CD4-positive, alpha-beta T cell (primary cell): ENCODE measurements around the gene CEP43. TPM values are rescaled to one million over a fixed set of nuclear protein-coding genes. Genes with fewer than 3 reads are reported as not detected.
A peak's percentile ranks its signal among the peaks of the same experiment; 100 is the strongest.

Experiments
- ATAC-seq: fragments of 200-7000 bp; cut with Tn5 transposase; one replicate; pipeline ENCODE4 v1.10.0; 2022; ENCODE audit warnings: mild to moderate bottlenecking; ENCODE audit not compliant: poor library complexity
- CTCF ChIA-PET: fragments of 350-600 bp; sonication (Branson Sonifier 250); formaldehyde crosslinking; loops from one replicate; lab custom pipeline; 2021; ENCODE audit warnings: antibody characterized with exemption, inconsistent platforms; lab: Charles Lee
- POLR2A ChIA-PET: fragments of 350-600 bp; sonication (Branson Sonifier 250); formaldehyde crosslinking; loops from one replicate; lab custom pipeline; 2021; ENCODE audit warnings: antibody characterized with exemption, inconsistent platforms; lab: Charles Lee
- DNase-seq, 14 experiments: peaks; one replicate each; pipeline ENCODE4 v3.0.0-alpha.2; 2013 to 2020; ENCODE audit warnings: mixed read lengths in 2 of 14
- H3K27ac ChIP-seq, 2 donors: one replicate each; pipeline versions ENCODE4 v1.5.1 to v1.7.0; 2013; ENCODE audit warnings: low read length in 2 of 2, low read depth in 1 of 2, mild to moderate bottlenecking in 1 of 2
- H3K27me3 ChIP-seq, 2 experiments: 1 replicate in 1 of 2; 2 replicates in 1 of 2; pipeline versions ENCODE4 v1.6.1 to v1.7.0; 2013; ENCODE audit warnings: low read length in 2 of 2, control low read depth in 1 of 2, mild to moderate bottlenecking in 1 of 2, moderate library complexity in 1 of 2; ENCODE audit not compliant: insufficient read depth in 2 of 2, control insufficient read depth in 1 of 2
- H3K36me3 ChIP-seq: one replicate; pipeline ENCODE4 v1.6.1; 2013; ENCODE audit warnings: low read length, control low read depth; ENCODE audit not compliant: insufficient read depth
- H3K4me1 ChIP-seq: one replicate; pipeline ENCODE4 v1.6.1; 2013; ENCODE audit warnings: low read length, control low read depth; ENCODE audit not compliant: insufficient read depth
- H3K4me3 ChIP-seq: one replicate; pipeline ENCODE4 v1.5.1; 2013; ENCODE audit warnings: mild to moderate bottlenecking, low read length, moderate library complexity
- H3K9me3 ChIP-seq, 2 experiments: 1 replicate in 1 of 2; 2 replicates in 1 of 2; pipeline versions ENCODE4 v1.6.1 to v1.7.0; 2013; ENCODE audit warnings: low read length in 2 of 2, mild to moderate bottlenecking in 2 of 2, control low read depth in 1 of 2, moderate library complexity in 1 of 2; ENCODE audit not compliant: control insufficient read depth in 1 of 2, insufficient read depth in 1 of 2
- H3K27ac Mint-ChIP-seq: one replicate; pipeline ENCODE4 v1.8.0; 2020; ENCODE audit warnings: mixed read lengths
- H3K27me3 Mint-ChIP-seq: one replicate; pipeline ENCODE4 v1.8.0; 2021; ENCODE audit warnings: mixed read lengths
- H3K36me3 Mint-ChIP-seq: one replicate; pipeline ENCODE4 v1.8.0; 2021; ENCODE audit warnings: low read depth, mixed read lengths
- H3K4me1 Mint-ChIP-seq: one replicate; pipeline ENCODE4 v1.8.0; 2021; ENCODE audit warnings: low read depth, mixed read lengths
- H3K4me3 Mint-ChIP-seq: one replicate; pipeline ENCODE4 v1.8.0; 2020; ENCODE audit warnings: mild to moderate bottlenecking, mixed read lengths
- H3K9me3 Mint-ChIP-seq: one replicate; pipeline ENCODE4 v1.8.0; 2020; ENCODE audit warnings: mixed read lengths
- intact Hi-C, 2 experiments: fragments of 100-400 bp; cut with DNase I in 1 of 2; cut with micrococcal nuclease in 1 of 2; formaldehyde crosslinking; loops; one replicate each; pipeline versions ENCODE4 v1.15.1 to v1.9.0; 2023 to 2025; cut with DNase I, micrococcal nuclease
- total RNA-seq, 174 experiments: library from RNA in 2 of 174; stranded (reverse) in 2 of 174; gene quantifications; one replicate each; pipeline ENCODE4 v1.2.3 and lab custom pipeline; 2021 to 2026
- TF ChIP-seq, protein P1 (sequence below): fragments of 200-600 bp; IDR thresholded peaks from one replicate; pipeline ENCODE4 v1.8.0; 2022; ENCODE audit warnings: antibody characterized with exemption, mild to moderate bottlenecking

Gene CEP43
- total RNA-seq, 2 experiments from 2014 or later, result 12.5 to 13.5 TPM

DNA sequence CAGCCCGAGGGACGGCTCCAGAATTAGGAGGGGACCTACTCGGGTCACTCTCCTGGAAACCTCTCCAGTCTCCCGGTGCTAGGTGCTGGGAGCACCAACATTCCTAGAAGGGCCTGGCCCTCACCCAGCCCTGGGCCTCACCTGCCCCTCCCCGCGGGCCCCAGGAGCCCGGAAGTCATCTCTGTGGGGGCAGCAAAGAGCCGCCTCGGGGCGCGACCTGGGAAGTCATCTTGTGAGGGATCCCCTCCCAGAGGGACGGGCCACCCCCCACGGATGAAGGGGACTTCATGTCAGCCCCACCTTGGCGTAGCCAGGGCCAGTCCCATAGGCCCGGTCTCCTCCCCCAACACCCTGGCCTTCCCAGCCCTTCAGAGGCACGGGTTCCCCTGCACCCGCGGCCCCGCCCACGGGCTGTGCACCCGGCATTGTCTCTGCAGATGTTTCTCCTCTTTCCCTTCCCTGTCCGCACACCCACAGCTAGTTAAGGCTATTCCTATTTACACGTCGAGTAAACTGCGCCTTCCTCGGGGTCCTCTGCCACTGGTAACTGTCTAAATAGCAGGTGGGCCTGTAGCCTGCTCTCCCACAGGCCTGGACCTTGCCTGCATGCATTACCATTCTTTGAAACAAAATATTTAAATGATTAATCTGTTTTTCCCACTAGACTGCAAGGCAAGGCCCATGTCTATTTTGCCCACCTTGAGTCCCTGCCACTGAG is 42.0 kb upstream of the CEP43 start:
- Histone ChIP-seq H3K4me3 (peak overlapping the region; percentile 96), H3K27me3 (no peaks in the 10 kb centered on the region), H3K27ac (peak overlapping the region; percentile 88 to 94), H3K9me3 (peaks cover 0 to 7% of the 10 kb centered on the region in 2 experiments), H3K36me3 (peaks cover 4% of the 10 kb centered on the region), H3K4me1 (peaks cover 74% of the 10 kb centered on the region)
- Mint-ChIP-seq H3K9me3 (no peaks in the 10 kb centered on the region), H3K27ac (peak overlapping the region; percentile 93), H3K4me1 (peaks cover 69% of the 10 kb centered on the region), H3K4me3 (peak overlapping the region; percentile 95), H3K36me3 (peaks cover 31% of the 10 kb centered on the region), H3K27me3 (no peaks in the 10 kb centered on the region)
- CTCF ChIA-PET, result interaction anchor here (0.8 to 10.0 kb wide), 3 partner anchors 13 to 32 kb away, joined by 3 to 50 read pairs (median 6); no protein-coding TSS in a partner anchor
- DNase-seq (peak in 11 of 14 experiments; percentile 33 to 74 (median 54)), ATAC-seq (peak; percentile 13)
- intact Hi-C loops, result loop anchor here (2.0 to 10.0 kb wide), 4 partner anchors 40 to 868 kb away; partner anchors contain the start of genes AFDN (in 1 of the 2), CEP43 (in 1 of the 2) and RPS6KA2 (in 1 of the 2)
- TF ChIP-seq, protein P1, sequence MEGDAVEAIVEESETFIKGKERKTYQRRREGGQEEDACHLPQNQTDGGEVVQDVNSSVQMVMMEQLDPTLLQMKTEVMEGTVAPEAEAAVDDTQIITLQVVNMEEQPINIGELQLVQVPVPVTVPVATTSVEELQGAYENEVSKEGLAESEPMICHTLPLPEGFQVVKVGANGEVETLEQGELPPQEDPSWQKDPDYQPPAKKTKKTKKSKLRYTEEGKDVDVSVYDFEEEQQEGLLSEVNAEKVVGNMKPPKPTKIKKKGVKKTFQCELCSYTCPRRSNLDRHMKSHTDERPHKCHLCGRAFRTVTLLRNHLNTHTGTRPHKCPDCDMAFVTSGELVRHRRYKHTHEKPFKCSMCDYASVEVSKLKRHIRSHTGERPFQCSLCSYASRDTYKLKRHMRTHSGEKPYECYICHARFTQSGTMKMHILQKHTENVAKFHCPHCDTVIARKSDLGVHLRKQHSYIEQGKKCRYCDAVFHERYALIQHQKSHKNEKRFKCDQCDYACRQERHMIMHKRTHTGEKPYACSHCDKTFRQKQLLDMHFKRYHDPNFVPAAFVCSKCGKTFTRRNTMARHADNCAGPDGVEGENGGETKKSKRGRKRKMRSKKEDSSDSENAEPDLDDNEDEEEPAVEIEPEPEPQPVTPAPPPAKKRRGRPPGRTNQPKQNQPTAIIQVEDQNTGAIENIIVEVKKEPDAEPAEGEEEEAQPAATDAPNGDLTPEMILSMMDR, result no peak
- POLR2A ChIA-PET, result interaction anchor here (0.7 to 3.4 kb wide), 20 partner anchors 9 to 614 kb away, joined by 3 to 32 read pairs (median 4); partner anchors contain the start of genes CEP43, RPS6KA2 and SFT2D1

DNA sequence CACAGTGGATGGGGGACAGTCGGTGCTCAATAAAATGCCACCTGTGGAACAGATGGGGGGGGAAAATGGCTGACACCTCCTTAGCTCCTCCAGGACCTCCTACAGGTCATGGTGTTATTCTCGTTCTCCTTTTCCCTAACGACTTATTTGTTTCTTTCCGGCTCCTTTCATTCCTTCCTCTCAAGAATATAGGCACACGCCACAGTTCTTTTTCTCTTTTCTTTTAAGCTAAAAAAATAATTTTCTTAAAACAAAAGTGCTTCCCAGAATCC is 41.5 kb upstream of the CEP43 start:
- no peaks in the 10 kb centered on the region for H3K27me3 ChIP-seq
- Mint-ChIP-seq H3K4me3 (peak overlapping the region; percentile 95), H3K9me3 (peaks cover 2% of the 10 kb centered on the region), H3K27me3 (no peaks in the 10 kb centered on the region), H3K36me3 (peaks cover 28% of the 10 kb centered on the region), H3K27ac (peak overlapping the region; percentile 93), H3K4me1 (peaks cover 64% of the 10 kb centered on the region)
- H3K27ac ChIP-seq, result peak overlapping the region; percentile 88 to 94
- CTCF ChIA-PET, result interaction anchor here (1.5 kb wide), 1 partner anchor 32 kb away, joined by 6 read pairs; no protein-coding TSS in a partner anchor
- peaks cover 0 to 12% of the 10 kb centered on the region in 2 experiments for H3K9me3 ChIP-seq
- DNase-seq, result no peak
- intact Hi-C loops, result loop anchor here (2.0 to 10.0 kb wide), 5 partner anchors 15 to 867 kb away; partner anchors contain the start of genes AFDN (in 1 of the 2), CEP43 (in 1 of the 2) and RPS6KA2 (in 1 of the 2)
- TF ChIP-seq, protein P1, result no peak
- H3K4me3 ChIP-seq, result peak overlapping the region; percentile 96
- ATAC-seq, result no peak
- H3K36me3 ChIP-seq, result peaks cover 3% of the 10 kb centered on the region
- H3K4me1 ChIP-seq, result peaks cover 69% of the 10 kb centered on the region
- POLR2A ChIA-PET, result interaction anchor here (1.0 to 3.4 kb wide), 5 partner anchors 12 to 615 kb away, joined by 3 to 32 read pairs (median 3); partner anchors contain the start of gene SFT2D1

DNA sequence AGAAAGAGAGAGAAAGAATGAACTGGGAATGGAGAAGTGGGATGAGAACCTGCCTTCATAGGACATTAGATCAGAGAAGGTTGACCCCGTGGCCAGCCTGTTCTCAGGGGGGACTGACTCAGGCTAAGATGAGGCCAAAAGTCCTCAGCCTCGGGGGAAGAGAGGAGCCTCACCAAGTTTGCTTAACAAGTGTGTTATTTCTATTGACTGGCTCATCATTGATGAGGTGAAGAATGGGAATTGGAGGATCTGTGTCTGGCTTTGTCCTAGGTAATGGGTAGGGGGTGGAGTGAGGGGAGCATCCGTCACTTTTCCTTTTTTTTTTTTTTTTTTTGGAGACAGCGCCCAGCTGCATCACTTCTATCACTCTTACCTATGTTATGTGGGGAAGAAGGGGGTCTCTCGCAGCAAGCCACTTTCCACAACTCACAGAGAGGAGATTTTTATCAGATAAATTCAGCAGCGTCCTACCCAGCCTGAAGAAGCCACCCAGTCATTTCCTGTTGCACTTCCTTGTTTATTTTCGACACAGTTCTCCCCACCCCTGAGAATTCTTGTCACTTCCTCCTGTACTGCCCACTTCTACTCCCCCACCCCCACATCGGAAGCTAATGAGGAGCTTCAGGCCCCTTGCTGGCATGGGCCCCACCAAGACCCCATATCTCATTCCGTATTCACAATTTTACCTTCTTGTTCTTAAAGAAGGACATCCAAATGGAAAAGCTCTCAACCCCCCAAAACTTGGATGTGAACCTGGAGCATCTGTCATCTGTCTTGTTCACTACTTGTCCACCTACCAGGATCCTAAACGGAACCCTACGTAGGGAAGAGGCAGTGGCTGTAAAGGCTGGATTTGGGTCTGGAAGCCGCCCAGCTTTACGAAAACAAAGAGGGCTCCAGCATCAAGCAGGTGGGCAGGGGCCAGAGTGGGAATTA is 40.0 kb upstream of the CEP43 start:
- H3K27ac Mint-ChIP-seq, result peak overlapping the region; percentile 93

More for the DNA sequence above, 40.0 kb upstream of the CEP43 start:
- intact Hi-C loops, result loop anchor here (2.0 to 10.0 kb wide), 4 partner anchors 16 to 866 kb away; partner anchors contain the start of genes AFDN (in 1 of the 2), CEP43 (in 1 of the 2) and RPS6KA2 (in 1 of the 2)
- CTCF ChIA-PET, result interaction anchor here (1.1 to 2.0 kb wide), 3 partner anchors 8 to 184 kb away, joined by 3 to 8 read pairs (median 6); no protein-coding TSS in a partner anchor
- Histone ChIP-seq H3K4me1 (peaks cover 55% of the 10 kb centered on the region), H3K27ac (peak overlapping the region; percentile 86 to 94), H3K36me3 (no peaks in the 10 kb centered on the region), H3K4me3 (peak overlapping the region; percentile 37), H3K27me3 (no peaks in the 10 kb centered on the region), H3K9me3 (peaks cover 0 to 21% of the 10 kb centered on the region in 2 experiments)
- H3K9me3 Mint-ChIP-seq, result peaks cover 2% of the 10 kb centered on the region
- TF ChIP-seq, protein P1, result no peak
- H3K4me1 Mint-ChIP-seq, result peaks cover 50% of the 10 kb centered on the region
- ATAC-seq (peak; percentile 41), DNase-seq (peak in 9 of 14 experiments; percentile 41 to 91 (median 60))
- H3K4me3 Mint-ChIP-seq, result peak overlapping the region; percentile 95
- no peaks in the 10 kb centered on the region for H3K27me3 Mint-ChIP-seq
- POLR2A ChIA-PET, result interaction anchor here (0.6 to 2.5 kb wide), 8 partner anchors 9 to 392 kb away, joined by 3 to 16 read pairs (median 4); partner anchors contain the start of gene CEP43
- H3K36me3 Mint-ChIP-seq, result peaks cover 17% of the 10 kb centered on the region
